SK-N-SH (cell line): Measurements from ENCODE around the gene AHRR. TPM values are rescaled to one million over a fixed set of nuclear protein-coding genes. Genes with fewer than 3 reads are reported as not detected.
"Not testable (repeated sequence)": the region's sequence is repeated elsewhere in the genome, so short reads cannot be mapped to it uniquely, and the experiment has no call there.

Experiments used
- CTCF ChIA-PET: fragments of 300-600, 350-600 bp; formaldehyde crosslinking; extraction: SDS; loops from one replicate; lab custom pipeline; 2021; lab: Yijun Ruan, JAX
- POLR2A ChIA-PET: fragments of 350-600 bp; sonication (Branson Sonifier 250); formaldehyde crosslinking; extraction: SDS; loops from one replicate; lab custom pipeline; 2020; ENCODE audit warnings: antibody characterized with exemption, inconsistent platforms; lab: Yijun Ruan, JAX
- DNase-seq: peaks from one replicate; pipeline ENCODE4 v3.0.0; 2012
- H2AFZ ChIP-seq: fragments of 200-600 bp; sonication (generic); 2 replicates; pipeline ENCODE4 v1.8.1; 2016; ENCODE audit warnings: antibody characterized with exemption, mild to moderate bottlenecking, low read depth
- H3F3A ChIP-seq: fragments of 200-600 bp; sonication (generic); replicated peaks from 2 replicates; pipeline ENCODE3; 2016; ENCODE audit warnings: antibody characterized with exemption, mild to moderate bottlenecking; ENCODE audit not compliant: insufficient read depth
- H3K27ac ChIP-seq, 2 experiments: fragments of 200-500 bp in 1 of 2; fragments of 200-600 bp in 1 of 2; sonication (Bioruptor generic) in 1 of 2; sonication (generic), shearing (Covaris generic) in 1 of 2; 2 replicates each; pipeline versions ENCODE4 v1.5.1 to v1.6.1; 2014 to 2016; ENCODE audit warnings: low read depth in 2 of 2, inconsistent platforms in 1 of 2, low read length in 1 of 2, mild to moderate bottlenecking in 1 of 2, mixed read lengths in 1 of 2
- H3K27me3 ChIP-seq: fragments of 200-600 bp; sonication (generic), shearing (Covaris generic); 2 replicates; pipeline ENCODE4 v1.6.1; 2016; ENCODE audit warnings: mixed run types; ENCODE audit not compliant: insufficient read depth
- H3K36me3 ChIP-seq, 2 experiments: fragments of 200-500 bp in 1 of 2; fragments of 200-600 bp in 1 of 2; sonication (Bioruptor generic) in 1 of 2; sonication (generic) in 1 of 2; replicated peaks in 1 of 2; 2 replicates each; pipeline versions ENCODE3 to v1.5.1; 2014 to 2016; ENCODE audit warnings: low read length in 1 of 2, mild to moderate bottlenecking in 1 of 2; ENCODE audit not compliant: insufficient read depth in 2 of 2, control insufficient read depth in 1 of 2
- H3K4me1 ChIP-seq, 2 experiments: fragments of 200-500 bp in 1 of 2; fragments of 200-600 bp in 1 of 2; sonication (Bioruptor generic) in 1 of 2; sonication (generic), shearing (Covaris generic) in 1 of 2; 2 replicates each; pipeline versions ENCODE4 v1.5.1 to v1.6.1; 2014 to 2016; ENCODE audit warnings: low read depth in 1 of 2, low read length in 1 of 2, mixed run types in 1 of 2; ENCODE audit not compliant: insufficient read depth in 2 of 2, control insufficient read depth in 1 of 2
- H3K4me2 ChIP-seq: fragments of 200-600 bp; sonication (generic), shearing (Covaris generic); 2 replicates; pipeline ENCODE4 v1.6.1; 2017; ENCODE audit warnings: mixed run types
- H3K4me3 ChIP-seq, 2 experiments: fragments of 200-500 bp in 1 of 2; fragments of 200-600 bp in 1 of 2; sonication (Bioruptor generic) in 1 of 2; sonication (generic), shearing (Covaris generic) in 1 of 2; 2 replicates each; pipeline versions ENCODE4 v1.5.1 to v1.8.1; 2014 to 2016; ENCODE audit warnings: low read depth in 2 of 2, inconsistent platforms in 1 of 2, low read length in 1 of 2, mild to moderate bottlenecking in 1 of 2, mixed read lengths in 1 of 2, moderate library complexity in 1 of 2
- H3K79me2 ChIP-seq: fragments of 200-600 bp; sonication (generic); 2 replicates; pipeline ENCODE4 v1.8.1; 2017; ENCODE audit warnings: mild to moderate bottlenecking; ENCODE audit not compliant: insufficient read depth
- H3K9ac ChIP-seq: fragments of 200-600 bp; sonication (generic); 2 replicates; pipeline ENCODE4 v1.6.1; 2017; ENCODE audit warnings: mixed run types
- H3K9me2 ChIP-seq: fragments of 200-600 bp; sonication (generic); 2 replicates; pipeline ENCODE4 v1.6.1; 2017; ENCODE audit warnings: mixed run types
- H3K9me3 ChIP-seq: fragments of 200-600 bp; sonication (generic); 2 replicates; pipeline ENCODE4 v1.6.1; 2017; ENCODE audit warnings: mixed run types, mild to moderate bottlenecking, moderate library complexity
- H4K20me1 ChIP-seq: fragments of 200-600 bp; sonication (generic); 2 replicates; pipeline ENCODE4 v1.6.1; 2017; ENCODE audit warnings: mild to moderate bottlenecking, mixed run types; ENCODE audit not compliant: insufficient read depth
- EP300 ChIP-seq, 2 experiments: IDR thresholded peaks; 2 replicates each; pipeline versions ENCODE4 v1.4.0 to v1.6.1; 2012; ENCODE audit warnings: borderline replicate concordance in 1 of 2, low read depth in 1 of 2, low read length in 1 of 2
- EZH2phosphoT487 ChIP-seq: fragments of 200-600 bp; sonication (generic); IDR thresholded peaks from 2 replicates; pipeline ENCODE4 v1.6.1; 2017; ENCODE audit warnings: low read depth, mixed run types, mild to moderate bottlenecking, antibody characterized with exemption, moderate library complexity, borderline replicate concordance
- FOSL2 ChIP-seq: IDR thresholded peaks from 2 replicates; pipeline ENCODE4 v1.4.0; 2012; ENCODE audit warnings: low read depth, mild to moderate bottlenecking, moderate library complexity, borderline replicate concordance
- FOXM1 ChIP-seq: IDR thresholded peaks from 2 replicates; pipeline ENCODE4 v1.4.0; 2012; ENCODE audit warnings: low read depth, mild to moderate bottlenecking
- GABPA ChIP-seq: IDR thresholded peaks from 2 replicates; pipeline ENCODE4 v1.4.0; 2012; ENCODE audit warnings: low read depth, mild to moderate bottlenecking
- MAX ChIP-seq: IDR thresholded peaks from 2 replicates; pipeline ENCODE4 v1.4.0; 2012; ENCODE audit warnings: low read depth
- RCOR1 ChIP-seq: fragments of 150-350 bp; IDR thresholded peaks from 2 replicates; pipeline ENCODE4 v1.6.1; 2017; ENCODE audit warnings: antibody characterized with exemption, low read length
- RXRA ChIP-seq: IDR thresholded peaks from 2 replicates; pipeline ENCODE4 v1.4.0; 2012; ENCODE audit warnings: low read depth, mild to moderate bottlenecking, borderline replicate concordance
- TAF1 ChIP-seq: IDR thresholded peaks from 2 replicates; pipeline ENCODE4 v1.6.1; 2012; ENCODE audit warnings: low read depth, mild to moderate bottlenecking, low read length, moderate library complexity, borderline replicate concordance
- TCF12 ChIP-seq: IDR thresholded peaks from 2 replicates; pipeline ENCODE4 v1.4.0; 2012
- TEAD4 ChIP-seq: IDR thresholded peaks from 2 replicates; pipeline ENCODE4 v1.4.0; 2012; ENCODE audit warnings: mild to moderate bottlenecking, borderline replicate concordance; ENCODE audit not compliant: insufficient read depth
- USF1 ChIP-seq: IDR thresholded peaks from 2 replicates; pipeline ENCODE4 v1.4.0; 2012; ENCODE audit warnings: low read depth, borderline replicate concordance
- USF2 ChIP-seq: fragments of 150-350 bp; IDR thresholded peaks from 2 replicates; pipeline ENCODE4 v1.6.1; 2017; ENCODE audit warnings: antibody characterized with exemption, low read length, low read depth, borderline replicate concordance
- WGBS: methylation state at CpG from one replicate; pipeline ENCODE4 v1.1.6; 2017; ENCODE audit warnings: low lambda C conversion rate; 5-methylcytosine and 5-hydroxymethylcytosine counted together
- polyA plus RNA-seq, 3 experiments: library from polyadenylated mRNA; depleted of rRNA; stranded (reverse); fragments of >200 nt; gene quantifications; 2 replicates each; pipeline ENCODE4 v1.2.3, GENCODE V29; 2012
- TF ChIP-seq, protein P1 (sequence below): IDR thresholded peaks from 2 replicates; pipeline ENCODE4 v1.4.0; 2012; ENCODE audit warnings: low read depth, borderline replicate concordance
- TF ChIP-seq, protein P2 (sequence below): fragments of 200-600 bp; sonication (generic); IDR thresholded peaks from 2 replicates; pipeline ENCODE4 v1.6.1; 2017; ENCODE audit warnings: antibody characterized with exemption, mild to moderate bottlenecking, moderate library complexity

Gene AHRR
- polyA plus RNA-seq, 1 of the 3 experiments (the other 2 are of a cell fraction), result 0.71 TPM

- H3K9me3 ChIP-seq, H3K4me3 ChIP-seq, H3K36me3 ChIP-seq, POLR2A ChIA-PET, H2AFZ ChIP-seq, H3F3A ChIP-seq, CTCF ChIA-PET, H3K9ac ChIP-seq, H3K4me1 ChIP-seq, H3K4me2 ChIP-seq, H3K27ac ChIP-seq, H3K9me2 ChIP-seq, H3K27me3 ChIP-seq, DNase-seq: not testable (repeated sequence)
- 96% methylated on average over 15 of the region's 21 CpGs for WGBS
- Histone ChIP-seq H3K79me2 (peaks cover 44% of the 10 kb centered on the region; the same call in 1 of the 2 replicates), H4K20me1 (peaks cover 59% of the 10 kb centered on the region)
Observed at GRCh38 chr5:300691-301435, 20.7 kb upstream of the AHRR start.

GRCh38 chr5:302416-302815, 19.1 kb upstream of the AHRR start:
- H3K9me3 ChIP-seq, DNase-seq, H3K27me3 ChIP-seq, H3K27ac ChIP-seq, H3K9me2 ChIP-seq, POLR2A ChIA-PET, CTCF ChIA-PET, H3K4me3 ChIP-seq, H3F3A ChIP-seq, H3K4me2 ChIP-seq, H3K9ac ChIP-seq, H2AFZ ChIP-seq: not testable (repeated sequence)
- H4K20me1 ChIP-seq, result peaks cover 66% of the 10 kb centered on the region
- peaks cover 0 to 12% of the 10 kb centered on the region in 2 experiments; a peak in 1 of 4 replicates for H3K4me1 ChIP-seq
- whole genome bisulfite sequencing, result 85% methylated on average over 4 of the region's 8 CpGs
- peaks cover 4 to 19% of the 10 kb centered on the region in 2 experiments for H3K36me3 ChIP-seq
- peaks cover 47% of the 10 kb centered on the region; the same call in 1 of the 2 replicates for H3K79me2 ChIP-seq

DNA sequence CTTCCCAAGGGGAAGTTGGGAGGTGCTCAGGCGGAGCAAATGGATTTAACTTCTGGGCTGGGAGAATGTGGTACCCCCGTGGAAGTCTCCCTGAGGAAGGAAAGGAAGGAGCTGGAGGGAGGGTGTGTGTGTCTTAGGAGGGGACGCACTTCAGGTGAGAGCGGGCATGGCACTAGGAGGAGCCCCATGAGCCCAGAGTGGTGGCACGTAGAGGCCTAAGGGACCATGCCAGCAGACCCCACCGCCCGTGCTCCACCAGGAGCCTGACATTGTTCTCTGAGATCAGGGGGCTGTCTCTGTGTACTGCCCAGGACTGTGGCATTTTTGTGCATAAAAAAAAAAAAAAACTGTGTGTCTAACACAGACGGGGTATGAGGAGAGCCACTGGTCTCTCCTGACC, 18.5 kb upstream of the AHRR start:
- 90% methylated on average over 8 of the region's 8 CpGs for WGBS
- Histone ChIP-seq H3K9ac (no peak overlapping the region), H3K27me3 (no peaks in the 10 kb centered on the region), H3K9me2 (no peaks in the 10 kb centered on the region), H3K36me3 (peaks cover 4 to 24% of the 10 kb centered on the region in 2 experiments), H4K20me1 (peaks cover 70% of the 10 kb centered on the region), H3K4me3 (no peak overlapping the region), H3F3A (no peaks in the 10 kb centered on the region), H3K9me3 (no peaks in the 10 kb centered on the region), H3K79me2 (peaks cover 47% of the 10 kb centered on the region; the same call in 1 of the 2 replicates), H3K27ac (no peak overlapping the region), H2AFZ (no peak overlapping the region), H3K4me2 (no peak overlapping the region), H3K4me1 (peaks cover 0 to 12% of the 10 kb centered on the region in 2 experiments; a peak in 1 of 4 replicates)
- ChIA-PET POLR2A (no interaction called here), CTCF (no interaction called here)
- DNase-seq, result no peak
- TF ChIP-seq USF2 (no peak), RCOR1 (no peak), FOXM1 (no peak), TAF1 (no peak), EZH2phosphoT487 (no peak), GABPA (no peak), TCF12 (no peak), RXRA (no peak), USF1 (no peak), TEAD4 (no peak), EP300 (IDR thresholded peaks at IDR 0.05; ENCODE audit: borderline replicate concordance in 1 of 2, low read depth in 1 of 2, low read length in 1 of 2) (no peak), FOSL2 (no peak), MAX (no peak)
- TF ChIP-seq, protein P1, sequence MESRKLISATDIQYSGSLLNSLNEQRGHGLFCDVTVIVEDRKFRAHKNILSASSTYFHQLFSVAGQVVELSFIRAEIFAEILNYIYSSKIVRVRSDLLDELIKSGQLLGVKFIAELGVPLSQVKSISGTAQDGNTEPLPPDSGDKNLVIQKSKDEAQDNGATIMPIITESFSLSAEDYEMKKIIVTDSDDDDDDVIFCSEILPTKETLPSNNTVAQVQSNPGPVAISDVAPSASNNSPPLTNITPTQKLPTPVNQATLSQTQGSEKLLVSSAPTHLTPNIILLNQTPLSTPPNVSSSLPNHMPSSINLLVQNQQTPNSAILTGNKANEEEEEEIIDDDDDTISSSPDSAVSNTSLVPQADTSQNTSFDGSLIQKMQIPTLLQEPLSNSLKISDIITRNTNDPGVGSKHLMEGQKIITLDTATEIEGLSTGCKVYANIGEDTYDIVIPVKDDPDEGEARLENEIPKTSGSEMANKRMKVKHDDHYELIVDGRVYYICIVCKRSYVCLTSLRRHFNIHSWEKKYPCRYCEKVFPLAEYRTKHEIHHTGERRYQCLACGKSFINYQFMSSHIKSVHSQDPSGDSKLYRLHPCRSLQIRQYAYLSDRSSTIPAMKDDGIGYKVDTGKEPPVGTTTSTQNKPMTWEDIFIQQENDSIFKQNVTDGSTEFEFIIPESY, result no peak
- TF ChIP-seq, protein P2, sequence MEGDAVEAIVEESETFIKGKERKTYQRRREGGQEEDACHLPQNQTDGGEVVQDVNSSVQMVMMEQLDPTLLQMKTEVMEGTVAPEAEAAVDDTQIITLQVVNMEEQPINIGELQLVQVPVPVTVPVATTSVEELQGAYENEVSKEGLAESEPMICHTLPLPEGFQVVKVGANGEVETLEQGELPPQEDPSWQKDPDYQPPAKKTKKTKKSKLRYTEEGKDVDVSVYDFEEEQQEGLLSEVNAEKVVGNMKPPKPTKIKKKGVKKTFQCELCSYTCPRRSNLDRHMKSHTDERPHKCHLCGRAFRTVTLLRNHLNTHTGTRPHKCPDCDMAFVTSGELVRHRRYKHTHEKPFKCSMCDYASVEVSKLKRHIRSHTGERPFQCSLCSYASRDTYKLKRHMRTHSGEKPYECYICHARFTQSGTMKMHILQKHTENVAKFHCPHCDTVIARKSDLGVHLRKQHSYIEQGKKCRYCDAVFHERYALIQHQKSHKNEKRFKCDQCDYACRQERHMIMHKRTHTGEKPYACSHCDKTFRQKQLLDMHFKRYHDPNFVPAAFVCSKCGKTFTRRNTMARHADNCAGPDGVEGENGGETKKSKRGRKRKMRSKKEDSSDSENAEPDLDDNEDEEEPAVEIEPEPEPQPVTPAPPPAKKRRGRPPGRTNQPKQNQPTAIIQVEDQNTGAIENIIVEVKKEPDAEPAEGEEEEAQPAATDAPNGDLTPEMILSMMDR, result no peak
